Suprapubic skin (tissue), 4 donors: Measurements from ENCODE around the gene ZNF292. TPM values are rescaled to one million over a fixed set of nuclear protein-coding genes. Genes with fewer than 3 reads are reported as not detected.

Source experiments
- total RNA-seq, 4 donors: library from RNA; depleted of rRNA; stranded (reverse); fragments of >200 nt; gene quantifications; one replicate each; pipeline ENCODE4 v1.1.0, GENCODE V29; 2016

The ZNF292 gene
- total RNA-seq, 4 donors from 2014 or later = 26.7 to 111 (median 34.7) TPM

Other genes starting within 250 kb of the ZNF292 start
- gene HTR1E, start 218.0 kb upstream of the ZNF292 start, total RNA-seq = not detected
- gene CGA, start 60.5 kb upstream of the ZNF292 start, total RNA-seq = 1 to 10 TPM in 1 of 4 donors, under 1 TPM in 1, not detected in 2; 0.53 to 5.7 TPM
- 10 to 100 TPM in 2 of 4 donors, 1 to 10 TPM in 2; 5.2 to 23.3 (median 10.0) TPM for gene SMIM8, start 167.0 kb downstream of the ZNF292 start, total RNA-seq
- 1 to 10 TPM in 1 of 4 donors, not detected in 3; 6.4 TPM for gene GJB7, start 173.7 kb downstream of the ZNF292 start, total RNA-seq
- 10 to 100 TPM in 1 of 4 donors, 1 to 10 TPM in 3; 1.9 to 10.1 (median 3.0) TPM for gene C6orf163, start 189.2 kb downstream of the ZNF292 start, total RNA-seq